Activated CD4-positive, alpha-beta T cell treated with anti-CD3 and anti-CD28 coated beads, Interleukin-2, amount 50 U/mL, for 48 hours (primary cell): ENCODE data around the gene PLCL2.
"Not testable (repeated sequence)": the region's sequence is repeated elsewhere in the genome, so short reads cannot be mapped to it uniquely, and the experiment has no call there.

Experiments
- DNase-seq, 2 experiments: peaks; one replicate each; pipeline ENCODE4 v3.0.0-alpha.2; 2020

Gene PLCL2

DNA sequence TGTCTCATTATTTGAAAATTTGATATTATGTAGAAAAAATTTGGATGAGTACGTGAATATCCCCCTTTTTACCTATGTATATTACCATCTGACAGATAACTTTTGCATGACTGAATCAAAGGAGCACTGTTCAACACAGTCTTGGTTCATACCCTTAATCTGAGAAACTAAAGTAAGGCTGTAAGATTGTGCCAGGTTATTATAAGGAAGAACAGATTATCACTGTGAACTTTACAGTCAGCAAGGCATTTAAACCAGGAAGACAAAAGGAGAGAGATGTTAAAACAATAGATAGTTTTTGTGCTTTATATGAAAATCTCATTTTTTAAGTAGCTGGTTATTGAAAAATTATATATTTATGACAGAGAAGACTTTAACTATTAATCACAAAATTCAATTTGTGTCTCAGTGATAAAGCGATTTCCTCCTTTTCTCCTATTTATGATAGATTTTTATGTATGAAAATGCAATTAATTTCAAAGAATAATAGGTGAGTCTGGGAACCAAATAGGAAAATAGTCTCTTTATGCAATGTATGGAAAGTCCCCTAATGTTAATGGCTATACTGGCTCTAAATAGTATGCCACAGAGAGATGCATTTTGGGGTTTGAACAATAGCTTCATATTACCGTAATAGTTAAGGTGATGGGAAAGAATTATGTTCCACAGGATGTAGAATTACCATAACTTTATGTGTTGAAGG, 33.4 kb downstream of the PLCL2 start:
- no peak for DNase-seq

DNA sequence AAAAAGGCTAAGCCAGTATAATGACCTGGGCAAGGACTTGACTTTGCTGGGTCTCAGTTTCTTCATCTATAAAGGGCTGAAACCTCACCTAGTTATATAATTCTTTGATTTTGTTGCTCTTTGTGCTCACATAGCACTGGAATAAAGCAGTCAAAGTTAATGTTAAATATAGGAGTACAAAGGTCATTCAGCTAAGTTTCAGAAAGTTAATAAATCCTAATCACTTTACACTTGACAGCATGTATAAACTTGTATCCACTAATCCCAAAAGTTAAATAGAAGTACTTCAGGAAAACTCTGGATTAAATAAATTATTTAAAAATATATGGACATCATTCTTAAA, 33.9 kb downstream of the PLCL2 start:
- no peak for DNase-seq

DNA sequence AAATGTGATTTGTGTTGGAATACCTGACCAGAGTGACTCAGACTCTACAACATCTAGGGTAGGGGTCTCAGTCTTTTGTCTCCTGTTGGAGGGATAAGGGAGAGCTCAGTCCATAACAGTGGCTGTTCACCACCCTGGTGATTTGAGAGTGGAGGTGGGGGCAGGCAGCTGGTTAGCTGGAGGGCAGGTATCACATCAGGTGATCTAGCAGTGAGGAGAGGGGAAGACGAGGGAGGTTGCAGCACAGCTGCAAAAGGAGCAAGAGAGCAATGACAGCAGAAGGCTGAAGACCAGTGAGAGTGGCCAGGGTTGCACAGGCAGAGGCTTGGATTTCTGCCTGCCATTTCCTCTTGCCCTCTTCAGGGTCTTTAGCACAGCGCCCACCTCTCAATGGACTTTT, 38.4 kb downstream of the PLCL2 start:
- no peak for DNase-seq

DNA sequence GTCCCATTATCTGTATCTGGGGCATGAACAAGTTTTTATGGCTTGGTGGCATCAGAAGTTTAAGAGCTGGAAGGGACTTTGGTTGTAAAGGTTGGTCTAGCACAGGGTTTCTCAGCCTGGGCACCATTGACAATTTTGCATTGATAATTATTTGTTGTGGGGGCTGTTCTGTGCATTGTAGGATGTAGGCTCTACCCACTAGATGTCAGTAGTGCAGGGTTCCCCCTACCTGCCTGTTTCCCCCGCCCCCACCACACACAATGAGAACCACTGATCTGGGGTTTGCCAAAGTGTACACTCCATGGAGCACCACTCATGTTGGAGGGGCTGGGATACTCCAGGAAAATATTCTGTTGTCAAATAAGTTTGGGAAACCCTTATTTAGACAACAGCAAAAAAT, 42.7 kb downstream of the PLCL2 start:
- DNase-seq = no peak

DNA sequence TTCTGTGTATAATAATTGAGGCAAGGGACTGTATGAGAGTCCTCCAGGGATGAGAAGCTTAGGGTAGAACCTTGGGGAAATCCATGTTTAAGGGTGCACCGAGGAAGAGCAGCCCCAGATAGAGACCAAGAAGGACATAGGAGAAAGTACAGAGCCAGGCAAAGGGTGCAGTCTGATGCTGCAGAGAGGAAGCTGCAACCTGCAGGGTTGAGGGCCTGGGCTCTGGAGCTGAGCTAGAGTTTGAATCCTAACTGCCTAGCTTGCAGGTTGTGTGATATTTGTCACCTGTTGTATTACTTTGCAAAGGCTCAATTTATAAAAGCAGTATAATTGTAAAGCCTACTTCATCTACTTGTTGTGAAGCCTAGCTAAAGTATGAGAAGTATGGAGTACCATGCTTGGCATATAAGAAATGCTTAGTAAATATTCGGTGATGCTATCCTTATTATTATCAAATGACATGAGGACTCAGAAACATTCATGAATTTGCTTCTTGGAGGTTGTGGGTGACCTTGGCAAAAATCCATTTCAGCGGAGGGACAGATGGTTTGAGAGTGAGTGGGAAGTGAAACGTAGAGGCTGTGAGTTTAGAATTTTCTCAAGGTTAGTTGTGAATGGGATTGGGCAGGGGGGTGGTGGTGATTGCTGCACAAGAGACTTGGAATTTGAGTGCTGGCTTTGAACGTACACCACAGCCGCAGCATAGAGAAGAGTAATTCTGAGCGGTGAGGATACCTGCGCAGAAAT, 43.8 kb downstream of the PLCL2 start:
- DNase-seq = no peak

DNA sequence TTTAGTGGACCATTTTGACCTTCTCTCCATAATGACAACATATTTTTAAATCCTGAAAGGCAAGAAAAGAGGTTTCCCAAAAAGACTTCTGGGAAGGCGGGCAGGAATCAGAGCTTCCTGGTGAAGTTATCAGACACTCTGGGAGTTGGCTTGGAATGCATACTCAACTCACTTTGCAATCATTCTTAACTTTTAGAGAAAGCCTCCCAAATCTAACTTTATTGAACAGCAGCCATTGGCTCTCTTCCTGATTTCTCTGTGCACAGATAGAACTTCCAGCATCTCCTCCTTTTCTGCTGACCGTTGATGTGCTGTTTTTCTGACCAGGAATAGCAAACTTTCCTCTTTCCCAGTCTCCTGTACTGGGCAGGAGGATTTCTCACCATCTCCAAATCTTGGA, 44.6 kb downstream of the PLCL2 start:
- no peak for DNase-seq

DNA sequence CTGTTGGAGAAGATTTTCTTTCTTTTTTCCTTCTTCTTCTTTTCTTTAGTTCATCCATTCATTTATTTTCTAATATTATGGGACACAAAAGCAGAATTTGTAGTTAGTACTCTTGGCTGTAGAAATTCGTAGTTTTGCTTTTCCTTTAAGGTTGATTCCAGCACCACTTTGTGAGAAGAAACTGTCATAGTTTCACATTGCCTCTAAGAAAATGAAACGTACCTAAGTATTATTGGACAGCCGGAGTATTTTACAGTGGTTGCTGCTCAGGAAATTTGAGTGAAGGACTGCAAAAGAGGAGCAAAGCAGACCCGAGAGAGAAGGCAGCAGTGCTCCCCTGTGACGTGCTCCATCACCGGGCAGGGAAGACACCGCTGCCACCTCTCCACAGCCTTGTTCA, 48.1 kb downstream of the PLCL2 start:
- DNase-seq = no peak

DNA sequence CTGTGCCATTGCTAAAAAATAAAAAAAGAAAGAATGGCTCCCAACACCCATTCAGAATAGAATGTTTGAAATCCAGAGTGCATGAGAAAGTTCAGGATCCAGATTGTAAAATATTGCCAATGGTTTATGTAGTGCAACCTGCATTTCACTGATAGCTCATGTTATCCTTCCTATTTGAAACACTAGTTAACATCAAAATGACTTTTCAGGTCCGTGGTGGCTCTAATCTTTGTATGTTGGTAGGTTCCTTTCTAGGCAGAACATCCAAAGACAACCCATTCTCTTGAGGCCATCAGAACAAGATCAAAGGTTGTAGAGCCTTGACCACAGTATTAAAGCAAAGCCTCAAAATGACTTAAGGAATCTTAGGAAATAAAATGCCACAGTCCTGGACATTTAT, 51.0 kb downstream of the PLCL2 start:
- no peak for DNase-seq

DNA sequence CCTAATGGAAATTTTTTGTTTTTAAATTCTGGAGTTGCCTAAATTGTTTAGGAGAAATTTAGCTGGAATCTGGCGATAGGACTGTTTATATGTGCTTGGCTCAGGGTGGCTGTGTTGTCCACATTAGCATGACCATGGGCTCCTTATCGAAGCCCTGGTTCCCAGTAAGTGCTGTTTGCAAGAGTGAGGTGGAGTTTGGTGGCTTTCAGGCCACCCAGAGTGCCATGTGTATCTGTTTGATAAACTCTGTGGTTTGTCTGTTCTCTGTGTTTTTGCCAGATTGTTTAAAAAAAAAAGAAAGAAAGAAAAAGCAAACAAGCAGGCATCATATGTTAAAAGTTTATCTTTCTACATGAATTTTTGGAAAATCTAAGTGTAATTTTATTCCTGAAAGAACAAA, 51.5 kb downstream of the PLCL2 start:
- DNase-seq = no peak

DNA sequence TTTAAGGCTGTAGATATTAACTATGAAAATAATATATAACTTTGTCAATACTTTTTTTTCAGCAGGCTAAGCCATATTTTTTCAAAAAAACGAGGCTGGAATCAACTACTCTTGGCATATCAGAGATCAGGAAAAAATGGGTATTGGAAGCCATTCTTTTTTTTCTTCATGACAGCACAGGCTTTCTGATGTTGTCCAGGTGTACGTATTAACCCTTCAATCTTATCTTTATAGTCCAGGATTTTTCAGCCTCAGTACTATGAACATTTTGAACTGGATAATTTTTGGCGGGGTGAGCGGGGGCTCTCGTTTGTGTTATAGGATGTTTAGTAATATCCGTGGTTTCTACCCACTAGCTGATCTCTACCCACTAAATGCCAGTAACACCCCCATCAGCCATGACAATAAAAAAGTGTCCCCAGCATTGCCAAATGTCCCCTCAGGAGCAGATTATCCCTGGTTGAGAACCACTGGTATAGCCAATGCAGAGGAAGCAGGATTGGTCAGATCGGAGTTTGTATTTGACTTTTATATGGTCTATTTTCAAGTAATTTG, 52.0 kb downstream of the PLCL2 start:
- DNase-seq = no peak

DNA sequence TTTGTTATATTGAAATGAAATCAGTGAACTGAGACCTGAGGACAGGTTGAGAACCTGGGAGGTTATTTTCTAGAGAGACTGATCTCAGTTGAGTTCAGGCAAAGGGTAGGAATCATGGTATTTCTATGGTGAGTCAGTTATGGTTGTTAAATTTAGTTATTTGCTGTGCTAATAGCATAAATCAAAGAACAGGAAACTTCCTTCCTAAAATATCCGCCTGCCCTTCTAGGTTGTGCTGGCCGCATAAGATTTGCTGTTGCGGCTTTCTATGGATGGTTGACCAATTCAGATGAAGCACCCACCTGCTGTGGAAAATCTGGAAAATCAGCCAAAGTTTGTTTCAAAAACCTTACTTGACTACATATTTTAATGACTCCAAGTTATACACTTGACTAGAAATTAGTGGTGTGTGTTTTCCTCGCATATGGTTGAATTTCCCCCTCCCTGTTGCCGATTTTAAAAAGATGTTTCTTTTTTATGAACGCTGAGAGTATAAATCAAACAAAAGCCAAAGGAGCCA, 52.6 kb downstream of the PLCL2 start:
- DNase-seq = no peak

DNA sequence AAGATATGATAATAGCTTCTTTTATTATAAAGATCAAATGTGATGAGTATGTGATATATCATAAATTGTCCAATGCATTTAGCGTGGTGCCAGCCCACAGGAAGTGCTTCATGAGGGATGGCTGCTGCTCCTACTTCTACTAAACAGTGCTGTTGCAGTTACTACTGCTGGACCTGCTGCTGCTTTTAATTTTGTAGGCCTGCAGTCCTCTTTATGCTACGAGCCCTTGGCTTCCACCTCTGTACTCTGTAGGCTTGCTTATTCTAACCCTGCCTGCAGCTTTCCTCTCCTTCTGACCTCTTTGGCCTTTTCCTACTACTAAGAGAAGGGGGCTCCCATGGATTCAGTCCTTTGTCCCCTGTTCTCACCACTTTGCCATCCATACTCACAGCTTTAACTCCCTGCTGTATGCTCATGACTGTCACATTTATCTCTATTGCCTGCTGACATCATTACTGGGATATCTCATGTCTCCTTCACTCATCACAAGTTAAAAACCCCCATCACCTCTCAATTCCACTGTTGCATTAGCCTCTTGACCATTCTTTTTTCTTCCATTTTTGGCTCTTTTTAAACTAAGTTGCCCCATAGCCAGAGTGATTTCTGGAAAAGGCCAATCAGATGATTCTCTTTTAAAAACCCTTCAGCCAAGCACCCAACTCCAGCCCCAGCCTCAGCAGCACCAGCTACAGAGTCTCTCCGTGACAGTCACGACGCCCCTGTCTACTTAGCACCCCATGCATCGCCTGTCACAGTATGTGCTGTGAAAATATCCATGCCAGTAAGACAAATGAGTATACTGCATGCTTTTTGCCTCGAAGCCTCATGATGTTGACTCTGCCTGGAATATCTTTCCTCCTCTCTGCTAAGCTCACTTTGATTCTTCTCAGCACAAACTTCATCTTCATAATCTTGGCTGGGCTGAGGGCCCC, 56.3 kb downstream of the PLCL2 start:
- no peak for DNase-seq

DNA sequence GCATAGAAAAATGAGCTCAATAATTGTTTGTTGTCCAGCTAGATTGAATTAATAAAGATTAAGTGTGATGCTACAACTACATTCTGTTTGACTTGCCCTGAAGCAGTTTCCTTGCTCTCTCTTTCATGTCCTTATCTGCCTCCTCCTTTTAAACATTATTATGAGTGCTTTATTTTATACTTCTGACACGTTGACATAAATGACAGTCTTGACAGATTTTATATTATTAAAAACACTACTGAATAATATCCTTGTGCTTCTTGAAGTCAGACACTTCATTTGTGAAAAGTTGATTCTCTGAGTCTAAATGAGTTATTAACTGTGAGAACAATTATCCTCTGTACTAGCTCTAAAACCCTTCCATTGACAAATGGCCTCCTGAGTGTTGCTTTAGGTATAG, 58.2 kb downstream of the PLCL2 start:
- no peak for DNase-seq

DNA sequence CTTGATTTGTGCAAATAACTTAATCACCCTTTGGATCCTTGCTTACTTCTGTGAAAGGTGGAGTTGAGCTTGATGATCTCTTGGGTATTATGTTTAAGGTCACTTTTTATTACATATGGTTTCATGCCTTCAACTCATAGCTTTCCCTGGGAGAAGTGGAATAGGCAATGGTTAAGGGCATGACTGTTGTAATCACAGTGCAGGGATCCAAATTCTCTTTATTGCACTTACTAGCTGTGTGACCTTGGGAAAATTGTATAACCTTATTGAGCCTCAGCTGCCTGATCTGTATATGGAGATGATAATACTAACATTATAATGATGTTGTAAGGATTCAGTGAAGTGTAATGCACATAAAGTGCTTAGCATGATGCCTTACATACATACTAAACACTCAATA, 59.1 kb downstream of the PLCL2 start:
- no peak for DNase-seq

DNA sequence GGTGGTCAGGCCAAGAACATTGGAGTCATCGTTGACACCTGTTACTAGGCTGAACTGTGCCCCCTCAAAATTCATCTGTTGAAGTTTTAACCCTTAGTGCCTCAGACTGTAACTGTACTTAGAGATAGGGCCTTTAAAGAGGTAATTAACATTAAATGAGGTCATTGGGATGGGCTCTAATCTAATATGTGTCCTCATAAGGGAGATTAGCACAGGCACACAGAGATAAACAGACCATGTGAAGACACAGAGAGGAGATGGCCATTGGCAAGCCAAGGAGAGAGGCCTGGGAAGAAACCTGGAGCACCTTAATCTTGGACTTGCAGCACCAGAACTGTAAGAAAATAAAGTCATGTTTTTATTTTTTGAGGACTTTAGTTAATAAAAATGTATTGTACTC, 59.6 kb downstream of the PLCL2 start:
- DNase-seq = no peak

DNA sequence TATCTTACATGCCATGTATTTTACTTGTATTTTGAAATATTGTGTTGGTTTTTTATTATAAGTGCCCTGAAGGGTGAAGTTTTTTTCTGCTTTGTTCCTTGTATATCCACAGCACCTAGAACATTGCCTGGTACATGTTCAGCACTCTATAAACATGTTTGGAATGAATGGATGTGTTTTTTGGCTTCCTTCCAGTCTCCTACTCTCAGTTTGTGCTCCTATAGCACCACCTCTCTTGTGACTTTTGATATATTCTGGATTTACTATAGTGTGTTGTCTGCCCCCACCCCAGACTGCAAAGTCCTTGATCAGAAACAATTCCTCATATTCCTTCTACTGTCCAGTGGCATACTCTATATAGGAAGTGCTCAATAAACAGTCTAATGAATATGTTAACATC, 60.6 kb downstream of the PLCL2 start:
- DNase-seq = no peak

DNA sequence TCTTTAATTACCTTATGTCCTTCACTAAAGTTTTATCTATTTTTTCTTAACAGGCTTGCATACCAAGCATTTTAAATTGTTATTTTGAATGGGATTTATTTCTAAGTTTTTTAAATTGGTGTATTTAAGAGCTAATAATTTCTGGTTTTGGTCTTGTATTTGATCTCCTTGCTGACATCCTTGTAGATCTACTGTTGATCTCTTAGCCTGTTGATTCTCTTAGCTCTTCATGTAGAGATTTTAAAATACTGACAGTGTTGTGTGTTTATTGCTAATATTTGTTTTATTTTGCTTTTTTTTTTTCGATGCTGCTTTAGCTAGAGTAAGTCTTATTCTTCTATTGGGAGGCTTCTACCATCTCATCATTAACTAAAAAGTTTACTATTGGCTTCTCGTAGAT, 65.5 kb downstream of the PLCL2 start:
- no peak for DNase-seq

DNA sequence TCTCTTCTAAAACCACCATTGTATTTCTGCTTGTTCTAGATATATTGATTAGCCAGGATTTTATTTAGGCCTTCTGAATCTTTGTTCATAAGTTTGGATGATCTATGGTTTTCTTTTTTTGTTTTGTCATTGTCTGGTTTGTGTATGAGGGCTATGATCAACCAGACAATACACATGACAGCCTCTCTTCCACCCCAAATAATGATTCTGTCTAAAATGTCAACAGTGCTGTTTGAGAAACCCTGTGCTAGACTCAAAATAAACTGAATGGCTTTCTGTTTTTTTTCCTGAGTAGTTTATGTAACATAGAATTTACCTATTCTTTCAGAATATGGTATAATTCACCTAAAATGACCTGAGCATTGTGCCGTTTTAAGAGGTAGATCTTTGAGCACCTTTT, 66.1 kb downstream of the PLCL2 start:
- DNase-seq = no peak

DNA sequence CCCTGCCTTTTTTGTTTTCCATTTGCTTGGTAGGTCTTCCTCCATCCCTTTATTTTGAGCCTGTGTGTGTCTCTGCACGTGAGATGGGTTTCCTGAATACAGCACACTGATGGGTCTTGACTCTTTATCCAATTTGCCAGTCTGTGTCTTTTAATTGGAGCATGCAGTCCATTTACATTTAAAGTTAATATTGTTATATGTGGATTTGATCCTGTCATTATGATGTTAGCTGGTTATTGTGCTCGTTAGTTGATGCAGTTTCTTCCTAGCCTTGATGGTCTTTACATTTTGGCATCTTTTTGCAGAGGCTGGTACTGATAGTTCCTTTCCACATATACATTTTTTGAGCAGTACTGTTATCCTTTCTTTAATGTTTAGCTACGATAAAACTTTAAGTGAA, 73.1 kb downstream of the PLCL2 start:
- DNase-seq = not testable (repeated sequence)

DNA sequence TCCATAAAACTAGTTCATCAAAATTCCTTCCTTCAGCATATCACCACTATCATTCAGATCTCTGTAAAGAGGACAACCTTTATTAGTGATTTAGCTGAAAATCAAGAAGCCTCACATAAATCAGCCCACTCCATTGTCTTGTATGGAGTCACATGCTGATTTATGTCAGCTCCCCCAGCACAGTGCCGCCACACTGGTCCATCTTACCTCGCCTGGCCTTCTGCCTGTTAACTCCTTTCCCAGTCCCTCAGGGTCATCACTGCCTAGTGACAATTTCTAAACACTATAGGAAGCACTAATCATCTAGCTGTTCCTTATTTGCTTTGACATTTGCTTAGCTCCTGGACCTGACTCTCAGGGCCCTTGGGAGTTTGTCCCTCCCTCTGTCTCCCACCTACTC, 75.4 kb downstream of the PLCL2 start:
- DNase-seq = no peak

DNA sequence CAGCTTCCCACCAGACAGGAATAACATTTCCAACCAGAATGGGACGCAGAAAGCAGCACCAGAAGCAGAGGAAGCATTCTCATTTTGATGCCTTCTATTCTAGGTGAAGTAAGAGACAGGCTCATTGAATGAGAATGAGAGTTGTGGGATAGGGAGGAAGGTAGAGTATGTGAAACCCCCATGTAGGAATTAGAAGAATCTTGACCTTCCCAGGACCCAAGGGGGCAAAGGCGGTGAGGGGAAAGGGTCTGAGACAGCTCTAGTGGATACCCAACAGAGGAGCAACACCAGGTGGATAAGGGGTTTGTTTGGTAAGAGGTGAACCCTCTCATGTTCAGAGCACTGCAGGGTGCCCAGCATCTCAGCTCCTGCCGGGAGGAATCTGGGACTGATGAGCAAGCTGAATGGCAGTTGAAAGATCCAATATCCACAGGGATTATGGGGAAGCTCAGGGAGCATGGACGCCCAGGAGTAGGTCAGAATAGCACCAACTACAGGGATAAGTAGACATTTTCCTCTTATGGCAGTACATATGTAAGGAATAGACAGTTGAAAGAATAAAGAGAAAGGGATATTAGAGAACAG, 77.0 kb downstream of the PLCL2 start:
- DNase-seq = no peak

DNA sequence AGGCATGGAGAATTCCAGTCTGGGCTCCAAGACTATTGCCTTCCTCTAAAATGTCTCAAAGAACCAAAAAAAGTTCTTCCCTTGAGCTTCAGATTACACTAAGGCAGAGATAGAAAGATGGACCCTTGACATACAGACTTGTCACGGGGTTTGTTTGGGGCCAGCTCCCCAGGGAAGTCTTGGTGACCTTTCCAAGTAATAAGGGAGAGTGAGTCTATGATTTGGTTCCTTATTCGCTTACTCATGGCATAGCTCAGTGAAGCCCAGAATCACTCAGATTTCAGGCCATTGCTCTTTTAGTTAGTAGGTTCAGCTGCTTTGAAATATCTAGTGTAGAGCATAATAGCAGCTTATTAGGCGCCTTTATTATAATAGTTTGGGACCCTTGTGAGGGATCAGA, 90.3 kb downstream of the PLCL2 start:
- no peak for DNase-seq
